IMR-90 (cell line): Measurements from ENCODE around the gene SRD5A1. TPM values are rescaled to one million over a fixed set of nuclear protein-coding genes. Genes with fewer than 3 reads are reported as not detected.

Source experiments
- ATAC-seq: fragments of 200-7000 bp; cut with Tn5 transposase; 2 replicates; pipeline ENCODE4 v1.9.1; 2020; ENCODE audit warnings: low read depth, mild to moderate bottlenecking, moderate library complexity
- BruUV-seq: library from RNA; stranded (reverse); fragments of 400-500 nt; replicated peaks from 2 replicates; lab custom pipeline; 2021; lab: Mats Ljungman, UMichigan
- CTCF ChIA-PET: fragments of 300-600 bp; formaldehyde crosslinking; extraction: SDS; loops from one replicate; lab custom pipeline; 2021; ENCODE audit warnings: antibody characterized with exemption; lab: Yijun Ruan, JAX
- POLR2A ChIA-PET: fragments of 300-600 bp; sonication (Branson Sonifier 250); formaldehyde crosslinking; loops from one replicate; lab custom pipeline; 2022; ENCODE audit warnings: antibody characterized with exemption; ENCODE audit not compliant: unreplicated experiment; lab: Charles Lee
- DNase-seq: peaks from one replicate; pipeline ENCODE4 v3.0.0; 2013
- H2AFZ ChIP-seq: replicated peaks from 2 replicates; pipeline ENCODE3; 2013; ENCODE audit warnings: low read length, mild to moderate bottlenecking; ENCODE audit not compliant: poor library complexity
- H2AK5ac ChIP-seq: 2 replicates; pipeline ENCODE4 v1.6.1; 2013; ENCODE audit warnings: low read depth, low read length, inconsistent platforms
- H2AK9ac ChIP-seq: replicated peaks from 2 replicates; pipeline ENCODE3; 2013; ENCODE audit warnings: mild to moderate bottlenecking, low read depth, low read length, moderate library complexity; ENCODE audit not compliant: poor library complexity
- H2BK120ac ChIP-seq: 2 replicates; pipeline ENCODE4 v1.6.1; 2013; ENCODE audit warnings: low read depth, low read length, inconsistent platforms
- H2BK15ac ChIP-seq: 3 replicates; pipeline ENCODE4 v1.6.1; 2013; ENCODE audit warnings: low read depth, low read length, inconsistent platforms
- H2BK20ac ChIP-seq: 2 replicates; pipeline ENCODE4 v1.6.1; 2013; ENCODE audit warnings: low read depth, mild to moderate bottlenecking, inconsistent platforms, low read length, moderate library complexity
- H2BK5ac ChIP-seq: 2 replicates; pipeline ENCODE4 v1.6.1; 2013; ENCODE audit warnings: mild to moderate bottlenecking, low read depth, low read length, inconsistent platforms; ENCODE audit not compliant: poor library complexity, severe bottlenecking
- H3K14ac ChIP-seq: replicated peaks from 2 replicates; pipeline ENCODE4 v1.6.1; 2013; ENCODE audit warnings: low read depth, low read length, inconsistent platforms
- H3K18ac ChIP-seq: 2 replicates; pipeline ENCODE4 v1.6.1; 2013; ENCODE audit warnings: low read depth, low read length, control low read depth
- H3K23ac ChIP-seq: 2 replicates; pipeline ENCODE4 v1.6.1; 2013; ENCODE audit warnings: low read depth, low read length, inconsistent platforms
- H3K27ac ChIP-seq: 2 replicates; pipeline ENCODE4 v1.5.1; 2013; ENCODE audit warnings: mild to moderate bottlenecking, control low read depth, low read length; ENCODE audit not compliant: insufficient read depth
- H3K27me3 ChIP-seq: 2 replicates; pipeline ENCODE4 v1.6.1; 2013; ENCODE audit warnings: low read length; ENCODE audit not compliant: control insufficient read depth, insufficient read depth
- H3K36me3 ChIP-seq: 2 replicates; pipeline ENCODE4 v1.6.1; 2013; ENCODE audit warnings: low read length, mixed read lengths; ENCODE audit not compliant: control insufficient read depth, insufficient read depth
- H3K4ac ChIP-seq: 2 replicates; pipeline ENCODE4 v1.6.1; 2013; ENCODE audit warnings: low read depth, low read length, inconsistent platforms
- H3K4me1 ChIP-seq: 2 replicates; pipeline ENCODE4 v1.6.1; 2013; ENCODE audit warnings: low read length, mixed read lengths; ENCODE audit not compliant: control insufficient read depth, insufficient read depth
- H3K4me2 ChIP-seq: 2 replicates; pipeline ENCODE4 v1.6.1; 2013; ENCODE audit warnings: low read depth, mild to moderate bottlenecking, control low read depth, low read length, moderate library complexity
- H3K4me3 ChIP-seq: 2 replicates; pipeline ENCODE4 v1.5.1; 2013; ENCODE audit warnings: low read depth, mild to moderate bottlenecking, control low read depth, low read length, moderate library complexity; ENCODE audit not compliant: insufficient read depth
- H3K56ac ChIP-seq: 2 replicates; pipeline ENCODE4 v1.6.1; 2013; ENCODE audit warnings: low read length, inconsistent platforms; ENCODE audit not compliant: insufficient read depth; ENCODE audit errors: extremely low read depth
- H3K79me1 ChIP-seq, 2 experiments: 2 replicates each; pipeline ENCODE4 v1.6.1; 2013; ENCODE audit warnings: low read length in 2 of 2, inconsistent platforms in 1 of 2, low read depth in 1 of 2
- H3K9ac ChIP-seq: 2 replicates; pipeline ENCODE4 v1.6.1; 2013; ENCODE audit warnings: low read depth, low read length, control low read depth
- H3K9me1 ChIP-seq: 2 replicates; pipeline ENCODE4 v1.6.1; 2013; ENCODE audit warnings: low read length, inconsistent platforms; ENCODE audit not compliant: insufficient read depth
- H3K9me3 ChIP-seq: 2 replicates; pipeline ENCODE4 v1.6.1; 2013; ENCODE audit warnings: low read length; ENCODE audit not compliant: control insufficient read depth, insufficient read depth
- H4K20me1 ChIP-seq: 2 replicates; pipeline ENCODE4 v1.6.1; 2013; ENCODE audit warnings: low read length, inconsistent platforms; ENCODE audit not compliant: insufficient read depth
- H4K5ac ChIP-seq: 2 replicates; pipeline ENCODE4 v1.6.1; 2013; ENCODE audit warnings: mild to moderate bottlenecking, low read depth, low read length, control low read depth
- H4K8ac ChIP-seq, 2 experiments: 2 replicates each; pipeline ENCODE4 v1.6.1; 2013; ENCODE audit warnings: low read depth in 2 of 2, low read length in 2 of 2, control low read depth in 1 of 2, inconsistent platforms in 1 of 2
- H4K91ac ChIP-seq: 2 replicates; pipeline ENCODE4 v1.6.1; 2013; ENCODE audit warnings: low read depth, low read length, inconsistent platforms; ENCODE audit not compliant: insufficient read depth
- BHLHE40 ChIP-seq: fragments of 150-350 bp; IDR thresholded peaks from 2 replicates; pipeline ENCODE4 v1.6.1; 2016; ENCODE audit warnings: mild to moderate bottlenecking, low read depth, low read length
- CEBPB ChIP-seq: IDR thresholded peaks from 2 replicates; pipeline ENCODE4 v1.6.1; 2012; ENCODE audit warnings: low read depth, low read length, improper control_type of control experiment
- CTCF ChIP-seq: conservative IDR thresholded peaks from 2 replicates; pipeline ENCODE4 v1.5.1; 2012; ENCODE audit warnings: mild to moderate bottlenecking, low read depth, low read length, improper control_type of control experiment
- MXI1 ChIP-seq: IDR thresholded peaks from 2 replicates; pipeline ENCODE4 v1.6.1; 2012; ENCODE audit warnings: low read depth, mild to moderate bottlenecking, low read length, moderate library complexity, borderline replicate concordance
- RAD21 ChIP-seq: IDR thresholded peaks from 2 replicates; pipeline ENCODE4 v1.6.1; 2012; ENCODE audit warnings: low read length, improper control_type of control experiment
- WGBS, 2 experiments: methylation state at CpG; one replicate each; pipeline versions ENCODE4 v1.1.5 to v1.1.7; 2013; ENCODE audit warnings: missing lambda C conversion rate in 2 of 2; ENCODE audit not compliant: insufficient read length in 1 of 2; ENCODE audit errors: extremely low coverage in 2 of 2; 5-methylcytosine and 5-hydroxymethylcytosine counted together
- dilution Hi-C: fragments of 300-500 bp; cut with HindIII; formaldehyde crosslinking; loops from one replicate; pipeline ENCODE4 v1.14.3; 2018; ENCODE audit warnings: low sequenced_read_pairs; ENCODE audit not compliant: unreplicated experiment
- in situ Hi-C: fragments of 300-500 bp; cut with MboI; formaldehyde crosslinking; loops from 3 replicates; pipeline ENCODE4 v1.14.3; 2019; ENCODE audit warnings: low sequenced_read_pairs, inconsistent platforms, mixed read lengths
- intact Hi-C: fragments of 100-400 bp; cut with micrococcal nuclease; formaldehyde crosslinking; loops from 2 replicates; pipeline ENCODE4 v1.10.0; 2022
- polyA plus RNA-seq, 3 experiments: library from polyadenylated mRNA; depleted of rRNA; stranded (reverse); fragments of >200 nt; gene quantifications; 2 replicates each; pipeline ENCODE4 v1.2.3, GENCODE V29; 2012; ENCODE audit warnings: low replicate concordance in 1 of 3
- total RNA-seq: library from RNA; depleted of rRNA; stranded (reverse); fragments of >200 nt; gene quantifications from 2 replicates; pipeline ENCODE4 v1.2.3, GENCODE V29; 2012

The SRD5A1 gene
- total and polyA plus RNA-seq, 2 of the 4 experiments (the other 2 are of a cell fraction): 6.3 to 18.2 TPM

GRCh38 chr5:6703806-6704205, 70.6 kb downstream of the SRD5A1 start:
- peak overlapping the region; percentile 61; the same call in 2 of the 3 replicates for H2BK15ac ChIP-seq
- peak overlapping the region; percentile 68 for H3K23ac ChIP-seq
- H3K9me1 ChIP-seq: peaks cover 16% of the 10 kb centered on the region
- H2BK20ac ChIP-seq: peak overlapping the region; percentile 86
- ATAC-seq (peak; percentile 10), DNase-seq (peak; percentile 63)
- peak overlapping the region; percentile 75 for H3K4me2 ChIP-seq
- peak overlapping the region; percentile 77 for H2AFZ ChIP-seq
- peak overlapping the region; percentile 64 for H3K27ac ChIP-seq
- CTCF ChIA-PET: no interaction called here
- no peaks in the 10 kb centered on the region for H4K20me1 ChIP-seq
- peak overlapping the region; percentile 83 for H2BK5ac ChIP-seq
- H2AK9ac ChIP-seq: no peak overlapping the region
- POLR2A ChIA-PET: no interaction called here
- peak overlapping the region; percentile 91 for H2BK120ac ChIP-seq
- in situ Hi-C loops (no loop called here), intact Hi-C loops (no loop called here), dilution Hi-C loops (no loop called here)
- no CpG with 5 or more reads among the region's 6 CpGs for WGBS, 2 experiments
- no peak overlapping the region; the same call in 1 of the 2 replicates for H3K4me3 ChIP-seq
- H3K9me3 ChIP-seq: no peaks in the 10 kb centered on the region
- H3K4me1 ChIP-seq: peaks cover 20% of the 10 kb centered on the region
- H4K8ac ChIP-seq: peak overlapping the region in 1 of 2 experiments; percentile 78; a peak in 2 of 4 replicates
- H4K91ac ChIP-seq: peak overlapping the region; percentile 36; the same call in 1 of the 2 replicates
- peaks cover 8% of the 10 kb centered on the region; the same call in 1 of the 2 replicates for H3K27me3 ChIP-seq
- H4K5ac ChIP-seq: peak overlapping the region; percentile 54; the same call in 1 of the 2 replicates
- peak overlapping the region; percentile 69; the same call in 1 of the 2 replicates for H2AK5ac ChIP-seq
- H3K18ac ChIP-seq: peak overlapping the region; percentile 80
- peak overlapping the region; percentile 22 for H3K56ac ChIP-seq
- TF ChIP-seq RAD21 (no peak), BHLHE40 (no peak), CTCF (no peak), MXI1 (no peak), CEBPB (peak; percentile 59)
- no TSS peak for BruUV-seq
- peak overlapping the region; percentile 75 for H3K14ac ChIP-seq
- peaks cover 0 to 9% of the 10 kb centered on the region in 2 experiments; a peak in 2 of 4 replicates for H3K79me1 ChIP-seq
- H3K4ac ChIP-seq: peak overlapping the region; percentile 82
- no peaks in the 10 kb centered on the region for H3K36me3 ChIP-seq
- H3K9ac ChIP-seq: peak overlapping the region; percentile 32
